Prostate gland (tissue), 2 donors: ENCODE data around the gene RAD51B. TPM values are rescaled to one million over a fixed set of nuclear protein-coding genes. Genes with fewer than 3 reads are reported as not detected.

ENCODE experiments used
- DNase-seq: peaks from one replicate; pipeline ENCODE4 v3.0.0-alpha.2; 2019; ENCODE audit warnings: low spot score
- H3K27ac ChIP-seq, 2 donors: fragments of 200-600 bp; sonication (generic); 2 replicates each; pipeline ENCODE4 v1.5.1; 2017 to 2019
- H3K27me3 ChIP-seq: fragments of 200-600 bp; sonication (generic); replicated peaks from 2 replicates; pipeline ENCODE4 v1.5.1; 2019; ENCODE audit not compliant: insufficient read depth
- H3K36me3 ChIP-seq, 2 donors: fragments of 200-600 bp; sonication (generic); 1 replicate in 1 of 2; 2 replicates in 1 of 2; pipeline versions ENCODE4 v1.5.1 to v1.8.1; 2017 to 2019
- H3K4me1 ChIP-seq: fragments of 200-600 bp; sonication (generic); replicated peaks from 2 replicates; pipeline ENCODE4 v1.5.1; 2019
- H3K4me3 ChIP-seq, 2 donors: fragments of 200-600 bp; sonication (generic); 2 replicates each; pipeline ENCODE4 v1.5.1; 2017 to 2019
- H3K9me3 ChIP-seq: fragments of 200-600 bp; sonication (generic); 2 replicates; pipeline ENCODE4 v1.5.1; 2017
- POLR2A ChIP-seq: fragments of 450-650 bp; IDR thresholded peaks from one replicate; pipeline ENCODE4 v1.6.1; 2016; ENCODE audit warnings: antibody characterized with exemption, mild to moderate bottlenecking
- POLR2AphosphoS5 ChIP-seq: sonication (generic); formaldehyde crosslinking; IDR thresholded peaks from one replicate; pipeline ENCODE4 v1.6.1; 2017; ENCODE audit warnings: antibody characterized with exemption
- WGBS: methylation state at CpG from one replicate; pipeline ENCODE4 v1.1.5; 2018; 5-methylcytosine and 5-hydroxymethylcytosine counted together
- intact Hi-C: fragments of 100-400 bp; cut with DNase I; formaldehyde crosslinking; loops from one replicate; pipeline ENCODE4 v1.14.2; 2022
- total RNA-seq, 2 donors: library from RNA; depleted of rRNA; stranded (reverse); fragments of >200 nt; gene quantifications; one replicate each; pipeline ENCODE4 v1.1.0, GENCODE V29; 2016
- TF ChIP-seq, protein P1 (sequence below), 4 experiments: fragments of 200-600 bp in 2 of 4; fragments of 450-650 bp in 2 of 4; sonication (generic) in 2 of 4; IDR thresholded peaks; 1 replicate in 3 of 4; 2 replicates in 1 of 4; pipeline ENCODE4 v1.5.1; 2016 to 2019; ENCODE audit warnings: antibody characterized with exemption in 4 of 4, mild to moderate bottlenecking in 2 of 4, moderate library complexity in 2 of 4

RAD51B gene
- total RNA-seq, 2 donors from 2014 or later = 14.9 to 35.8 TPM

DNA sequence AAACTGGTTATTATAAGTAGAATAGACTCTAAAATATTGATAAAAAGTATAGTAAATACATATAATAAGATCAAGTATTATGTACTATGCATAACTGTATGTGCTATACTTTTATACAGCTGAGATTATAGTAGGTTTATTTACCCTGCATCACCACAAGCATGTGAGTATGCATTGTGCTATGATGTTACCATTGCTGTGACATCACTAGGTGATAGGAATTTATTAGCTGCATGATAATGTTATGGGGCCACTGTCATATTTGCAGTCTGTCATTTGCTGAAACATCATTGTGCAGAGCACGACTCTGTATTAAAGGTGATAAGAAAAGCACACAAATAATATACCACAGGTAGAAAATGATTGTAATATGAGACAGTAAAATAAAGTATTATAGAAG is 587.7 kb downstream of the RAD51B start:
- no peak for DNase-seq
- no peak overlapping the region for H3K27ac ChIP-seq
- intact Hi-C loops = no loop called here
- H3K27me3 ChIP-seq = no peaks in the 10 kb centered on the region
- no peaks in the 10 kb centered on the region for H3K4me1 ChIP-seq
- no peaks in the 10 kb centered on the region for H3K36me3 ChIP-seq
- TF ChIP-seq POLR2AphosphoS5 (peak; percentile 9), POLR2A (no peak)
- TF ChIP-seq, protein P1, sequence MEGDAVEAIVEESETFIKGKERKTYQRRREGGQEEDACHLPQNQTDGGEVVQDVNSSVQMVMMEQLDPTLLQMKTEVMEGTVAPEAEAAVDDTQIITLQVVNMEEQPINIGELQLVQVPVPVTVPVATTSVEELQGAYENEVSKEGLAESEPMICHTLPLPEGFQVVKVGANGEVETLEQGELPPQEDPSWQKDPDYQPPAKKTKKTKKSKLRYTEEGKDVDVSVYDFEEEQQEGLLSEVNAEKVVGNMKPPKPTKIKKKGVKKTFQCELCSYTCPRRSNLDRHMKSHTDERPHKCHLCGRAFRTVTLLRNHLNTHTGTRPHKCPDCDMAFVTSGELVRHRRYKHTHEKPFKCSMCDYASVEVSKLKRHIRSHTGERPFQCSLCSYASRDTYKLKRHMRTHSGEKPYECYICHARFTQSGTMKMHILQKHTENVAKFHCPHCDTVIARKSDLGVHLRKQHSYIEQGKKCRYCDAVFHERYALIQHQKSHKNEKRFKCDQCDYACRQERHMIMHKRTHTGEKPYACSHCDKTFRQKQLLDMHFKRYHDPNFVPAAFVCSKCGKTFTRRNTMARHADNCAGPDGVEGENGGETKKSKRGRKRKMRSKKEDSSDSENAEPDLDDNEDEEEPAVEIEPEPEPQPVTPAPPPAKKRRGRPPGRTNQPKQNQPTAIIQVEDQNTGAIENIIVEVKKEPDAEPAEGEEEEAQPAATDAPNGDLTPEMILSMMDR (IDR thresholded peaks at IDR 0.05) = no peak
- WGBS = 54% methylated on average over 1 of the region's 1 CpG
- no peak overlapping the region for H3K4me3 ChIP-seq
- H3K9me3 ChIP-seq = no peaks in the 10 kb centered on the region

DNA sequence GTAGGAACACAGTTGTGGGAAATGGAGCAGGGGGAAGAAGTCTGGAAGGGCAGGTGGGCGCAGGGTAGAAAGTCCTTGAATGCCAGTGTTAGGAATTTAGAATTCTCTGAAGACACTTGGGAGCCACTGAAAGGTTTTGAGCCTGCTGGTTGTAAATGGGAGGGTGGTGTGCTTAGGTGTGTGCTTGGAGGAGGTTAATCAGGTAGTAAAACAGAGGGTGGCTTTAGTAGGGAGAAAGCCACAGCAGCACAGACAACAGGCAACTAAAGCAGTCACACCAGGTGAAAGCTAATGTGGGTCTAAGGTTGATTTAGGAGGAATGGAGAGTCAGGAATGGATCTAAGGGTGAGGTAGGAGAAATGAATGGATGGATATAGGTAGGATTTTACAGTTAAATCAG is 588.2 kb downstream of the RAD51B start:
- Histone ChIP-seq H3K4me3 (no peak overlapping the region), H3K4me1 (no peaks in the 10 kb centered on the region), H3K9me3 (no peaks in the 10 kb centered on the region), H3K27me3 (no peaks in the 10 kb centered on the region), H3K27ac (no peak overlapping the region), H3K36me3 (no peaks in the 10 kb centered on the region)
- 94% methylated on average over 1 of the region's 1 CpG for WGBS
- intact Hi-C loops = no loop called here
- DNase-seq = no peak
- TF ChIP-seq POLR2AphosphoS5 = no peak
- no peak for TF ChIP-seq POLR2A
- TF ChIP-seq, protein P1 (IDR thresholded peaks at IDR 0.05) = no peak

DNA sequence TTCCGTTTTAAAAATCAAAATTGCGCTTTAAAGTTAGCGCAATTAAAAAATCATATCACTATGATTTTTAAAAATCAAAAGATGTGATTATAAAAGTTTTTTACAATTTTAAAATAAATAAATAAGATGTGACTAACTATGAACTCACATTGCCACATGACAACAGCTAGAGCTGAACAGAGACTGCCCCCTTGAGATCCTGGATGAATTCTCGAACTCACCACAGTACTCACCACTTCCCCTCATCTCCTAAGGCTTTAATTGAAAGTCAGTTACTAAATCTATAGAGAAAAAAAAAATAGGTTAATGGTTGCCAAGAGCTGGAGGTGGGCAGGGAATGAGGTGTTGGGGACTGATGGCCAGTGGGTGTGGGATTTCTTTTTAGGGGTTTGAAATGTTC is 589.1 kb downstream of the RAD51B start:
- no peaks in the 10 kb centered on the region for H3K4me1 ChIP-seq
- no peak for DNase-seq
- no peaks in the 10 kb centered on the region for H3K27me3 ChIP-seq
- no peak overlapping the region for H3K4me3 ChIP-seq
- intact Hi-C loops = no loop called here
- no peaks in the 10 kb centered on the region for H3K9me3 ChIP-seq
- H3K36me3 ChIP-seq = no peaks in the 10 kb centered on the region
- no peak for TF ChIP-seq POLR2A
- TF ChIP-seq POLR2AphosphoS5 = no peak
- TF ChIP-seq, protein P1 (IDR thresholded peaks at IDR 0.05) = no peak
- H3K27ac ChIP-seq = no peak overlapping the region
- WGBS = 96% methylated on average over 4 of the region's 4 CpGs

DNA sequence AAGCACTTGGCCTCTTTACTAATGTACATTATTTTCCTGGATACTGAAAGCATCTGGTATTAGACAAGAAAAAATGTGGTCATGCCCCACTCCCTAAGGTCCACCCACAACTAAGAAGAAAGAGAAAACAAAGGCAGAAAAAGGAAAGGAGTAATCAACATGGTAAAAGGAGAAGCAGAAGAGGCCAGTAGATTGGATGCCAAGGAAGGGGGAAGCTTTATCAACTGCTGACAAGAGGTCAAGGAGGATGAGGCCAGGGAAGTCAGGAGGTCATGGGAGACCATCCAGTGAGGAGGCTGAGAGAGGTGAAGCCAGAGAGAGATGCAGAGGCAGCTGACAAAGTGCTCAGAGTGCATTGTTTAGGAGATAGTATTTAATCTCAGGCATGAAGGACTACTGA is 589.8 kb downstream of the RAD51B start:
- Histone ChIP-seq H3K9me3 (no peaks in the 10 kb centered on the region), H3K27me3 (no peaks in the 10 kb centered on the region), H3K4me3 (no peak overlapping the region), H3K27ac (no peak overlapping the region), H3K36me3 (no peaks in the 10 kb centered on the region), H3K4me1 (no peaks in the 10 kb centered on the region)
- TF ChIP-seq POLR2A = no peak
- TF ChIP-seq, protein P1 (IDR thresholded peaks at IDR 0.05) = no peak
- TF ChIP-seq POLR2AphosphoS5 = no peak
- no peak for DNase-seq
- intact Hi-C loops = no loop called here

DNA sequence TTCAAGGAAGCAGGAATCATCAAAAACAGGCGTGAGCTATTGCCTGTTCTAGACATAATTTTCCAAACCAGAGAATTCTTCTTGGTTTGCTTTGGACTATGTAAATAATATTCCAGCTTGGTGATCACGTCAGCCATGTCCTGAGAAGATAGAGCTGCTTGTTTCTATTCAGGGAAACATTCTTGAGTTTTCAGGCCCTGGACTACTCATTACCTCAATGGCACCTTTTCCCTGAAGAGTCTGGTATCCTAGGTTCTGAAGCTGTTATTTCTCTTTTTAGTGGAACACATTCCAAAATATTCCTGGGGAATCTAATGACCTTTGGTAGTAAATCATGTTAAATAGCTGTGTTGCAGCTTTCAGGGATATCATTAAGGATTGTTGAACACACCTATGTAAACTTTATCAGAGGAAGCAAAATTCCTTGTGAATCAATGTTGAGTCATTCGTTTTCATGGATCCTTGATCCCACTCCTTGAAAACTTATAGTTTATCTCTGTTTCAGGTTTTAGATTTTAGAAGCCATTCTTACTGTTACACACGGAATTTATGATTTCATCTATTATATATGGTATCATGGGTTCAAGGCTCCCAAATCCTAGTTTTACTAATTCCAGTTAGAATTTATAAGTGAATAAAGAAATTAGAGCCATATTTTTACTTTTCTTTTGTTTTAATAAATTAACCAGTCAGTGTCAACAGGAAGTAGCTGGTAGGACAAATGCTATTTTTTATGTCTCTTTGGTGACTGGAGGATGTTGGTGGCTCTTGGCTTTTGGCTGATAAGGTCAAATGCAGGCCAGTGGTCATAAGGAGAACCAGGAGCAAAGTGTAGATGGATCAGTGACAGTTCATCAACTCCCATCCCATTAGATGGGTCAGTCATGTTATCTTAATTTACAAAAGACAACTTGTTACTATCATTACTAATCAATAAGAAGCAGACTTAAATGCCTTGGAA is 593.2 kb downstream of the RAD51B start:
- intact Hi-C loops = no loop called here
- Histone ChIP-seq H3K27me3 (no peaks in the 10 kb centered on the region), H3K9me3 (no peaks in the 10 kb centered on the region), H3K4me1 (no peaks in the 10 kb centered on the region), H3K36me3 (no peaks in the 10 kb centered on the region), H3K4me3 (no peak overlapping the region), H3K27ac (no peak overlapping the region)
- DNase-seq = no peak
- 93% methylated on average over 4 of the region's 4 CpGs for WGBS
- TF ChIP-seq, protein P1 (IDR thresholded peaks at IDR 0.05) = no peak
- TF ChIP-seq POLR2A = no peak
- no peak for TF ChIP-seq POLR2AphosphoS5
